NCI-H128 (cell line): ENCODE measurements around the gene MAP6.
"Not testable (repeated sequence)": the region's sequence is repeated elsewhere in the genome, so short reads cannot be mapped to it uniquely, and the experiment has no call there.

Experiments
- DNase-seq: peaks from one replicate; lab custom pipeline; 2025; ENCODE audit not compliant: unreplicated experiment; lab: John Stamatoyannopoulos, UW

MAP6 gene

GRCh38 chr11:75593286-75593915, 75.4 kb downstream of the MAP6 start:
- no peak for DNase-seq

GRCh38 chr11:75592715-75593114, 76.1 kb downstream of the MAP6 start:
- peak; percentile 28 for DNase-seq

GRCh38 chr11:75591966-75592365, 76.9 kb downstream of the MAP6 start:
- DNase-seq: no peak

DNA sequence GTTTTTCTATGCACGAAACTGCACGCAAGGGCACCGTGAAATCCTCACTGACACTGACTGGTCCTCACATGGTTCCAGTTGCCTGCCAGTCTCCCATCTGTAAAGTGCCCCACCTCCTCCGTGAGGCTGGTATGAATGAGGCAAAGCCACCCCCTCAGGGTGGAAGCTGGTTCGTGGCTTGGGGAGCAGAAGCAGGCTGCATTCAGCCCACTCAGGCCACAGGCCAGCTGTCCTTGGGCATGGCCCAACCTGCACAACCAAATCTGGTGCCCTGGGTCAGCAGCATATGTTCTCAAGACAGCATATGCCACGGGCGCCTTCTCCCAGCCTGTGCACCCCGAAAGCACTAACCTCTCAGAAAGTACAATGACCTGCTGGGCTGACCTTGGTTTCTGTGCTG, 77.5 kb downstream of the MAP6 start:
- DNase-seq: no peak

DNA sequence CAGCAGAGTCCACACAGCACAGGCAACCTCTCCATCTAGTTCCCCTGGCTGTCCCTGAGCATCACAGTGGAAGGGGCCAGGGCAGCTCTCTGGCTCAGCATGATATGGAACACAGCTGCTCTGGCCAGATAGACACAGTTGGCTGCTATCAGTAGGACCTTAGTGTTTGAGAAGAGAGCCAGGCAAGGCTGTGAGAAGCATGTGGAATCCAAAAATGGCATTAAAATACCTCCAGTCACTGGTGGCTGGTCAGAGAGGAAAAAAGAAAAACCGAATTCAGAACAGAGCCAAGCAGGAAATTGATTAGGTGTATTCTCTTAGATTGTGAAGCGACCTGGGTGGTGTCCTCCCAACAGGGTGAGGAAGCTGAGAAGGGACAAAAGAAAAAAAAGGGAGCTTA, 78.9 kb downstream of the MAP6 start:
- no peak for DNase-seq

DNA sequence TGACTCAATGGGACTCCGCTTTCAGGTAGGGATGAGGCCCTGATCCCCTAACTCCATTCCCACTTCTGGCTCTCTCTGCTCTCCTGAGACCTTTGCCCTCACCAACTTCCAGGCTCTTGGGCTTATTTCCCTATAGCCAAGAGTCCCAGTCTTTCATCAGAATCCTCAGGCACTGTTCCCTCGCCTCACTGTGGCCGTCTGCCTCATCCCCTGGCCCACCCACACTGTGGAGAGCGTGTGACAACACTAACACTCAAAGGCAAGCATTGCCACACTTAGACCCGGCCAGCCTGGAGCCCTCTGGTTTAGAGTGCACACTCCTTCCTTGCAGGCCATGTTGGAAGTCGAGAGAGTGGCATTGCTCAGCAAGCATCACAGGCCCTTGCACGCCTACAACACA, 79.8 kb downstream of the MAP6 start:
- no peak for DNase-seq

DNA sequence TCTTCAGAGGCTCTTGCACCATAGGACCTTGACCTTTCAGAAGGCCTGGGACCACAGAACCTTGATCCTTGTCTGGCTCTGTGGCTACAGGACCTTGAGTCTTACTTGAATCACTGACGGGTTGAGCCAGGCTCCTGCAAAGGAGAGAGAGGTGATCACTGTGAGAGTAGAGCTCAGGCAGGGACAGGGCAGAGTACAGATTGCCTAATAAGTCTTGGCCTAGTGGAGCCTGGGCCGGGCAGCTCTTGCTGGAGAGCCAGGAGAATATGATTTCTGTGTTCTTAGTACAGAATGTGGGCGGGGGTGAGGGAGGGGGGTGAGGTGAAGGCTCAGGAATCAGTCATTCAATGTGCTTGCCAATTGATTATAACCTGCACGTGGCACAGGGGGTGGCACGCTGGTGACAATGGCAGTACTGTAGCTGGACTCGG, 80.8 kb downstream of the MAP6 start:
- no peak for DNase-seq

DNA sequence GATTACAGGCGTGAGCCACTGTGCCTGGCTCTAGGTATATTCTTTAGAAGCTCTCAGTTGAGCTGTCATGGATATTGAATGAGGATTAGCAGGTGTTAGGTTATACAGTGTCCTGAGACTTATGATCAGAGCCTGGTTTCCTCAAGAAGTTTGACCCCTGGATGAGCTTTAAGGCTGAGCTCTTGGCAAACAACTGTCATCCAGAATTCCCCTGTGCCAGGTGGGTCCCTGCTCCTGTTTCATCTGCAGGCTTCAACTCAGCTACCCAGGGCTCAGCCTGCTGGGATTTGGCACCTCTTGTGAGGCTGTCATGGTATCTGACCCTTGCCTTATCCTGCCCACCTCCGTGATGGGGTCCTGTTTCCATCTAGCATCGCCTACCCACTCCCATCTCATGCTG, 82.4 kb downstream of the MAP6 start:
- no peak for DNase-seq

- no peak for DNase-seq
Measured at GRCh38 chr11:75585293-75585670, 83.6 kb downstream of the MAP6 start.

GRCh38 chr11:75584659-75585292, 84.1 kb downstream of the MAP6 start:
- DNase-seq: not testable (repeated sequence)

DNA sequence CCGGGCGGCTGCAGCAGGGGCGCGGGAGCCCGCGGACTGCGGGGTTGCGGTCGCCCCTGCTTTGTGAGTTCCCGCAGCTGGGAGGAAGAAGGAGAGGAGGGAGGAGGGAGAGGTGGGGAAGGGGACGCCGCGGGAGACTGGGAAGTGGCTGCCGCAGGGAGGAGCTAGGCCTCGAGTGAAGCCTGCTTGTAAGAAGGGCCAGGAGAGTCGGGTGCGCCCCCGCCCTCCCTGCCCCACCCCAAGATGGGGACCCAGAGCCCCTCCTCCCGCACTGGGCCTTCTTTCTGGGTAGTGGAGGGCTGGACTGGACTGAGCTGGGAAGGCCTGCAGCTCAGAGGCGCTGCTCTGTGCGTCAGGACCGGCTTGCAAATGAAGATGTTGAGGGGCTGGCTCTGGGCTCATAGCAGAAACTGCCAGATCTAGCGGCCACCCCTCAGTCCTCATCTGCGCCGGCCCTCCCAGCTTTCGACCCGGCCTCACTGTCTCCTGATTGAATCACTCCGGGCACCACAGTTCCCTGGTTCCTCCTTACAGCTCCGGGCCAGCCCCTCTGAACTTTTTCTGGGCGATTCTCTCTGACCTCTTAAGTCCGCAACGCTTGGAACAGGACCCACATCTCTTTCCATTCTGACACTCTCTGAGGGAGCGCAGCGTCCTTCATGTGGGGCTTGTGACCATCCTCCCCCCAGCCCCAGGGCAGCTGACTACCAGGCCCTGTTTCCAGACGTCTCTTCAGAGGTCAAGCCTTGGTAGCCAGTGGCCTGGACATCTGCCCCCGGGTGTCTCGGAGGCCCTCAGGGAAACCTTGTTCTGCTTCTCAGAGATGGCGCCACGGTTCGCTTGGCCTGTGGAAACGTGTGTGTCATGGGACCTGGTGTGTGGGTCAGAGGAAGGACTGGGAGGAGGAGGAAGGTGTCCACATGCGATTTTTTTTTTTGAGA, 84.8 kb downstream of the MAP6 start:
- peak; percentile 27 for DNase-seq

DNA sequence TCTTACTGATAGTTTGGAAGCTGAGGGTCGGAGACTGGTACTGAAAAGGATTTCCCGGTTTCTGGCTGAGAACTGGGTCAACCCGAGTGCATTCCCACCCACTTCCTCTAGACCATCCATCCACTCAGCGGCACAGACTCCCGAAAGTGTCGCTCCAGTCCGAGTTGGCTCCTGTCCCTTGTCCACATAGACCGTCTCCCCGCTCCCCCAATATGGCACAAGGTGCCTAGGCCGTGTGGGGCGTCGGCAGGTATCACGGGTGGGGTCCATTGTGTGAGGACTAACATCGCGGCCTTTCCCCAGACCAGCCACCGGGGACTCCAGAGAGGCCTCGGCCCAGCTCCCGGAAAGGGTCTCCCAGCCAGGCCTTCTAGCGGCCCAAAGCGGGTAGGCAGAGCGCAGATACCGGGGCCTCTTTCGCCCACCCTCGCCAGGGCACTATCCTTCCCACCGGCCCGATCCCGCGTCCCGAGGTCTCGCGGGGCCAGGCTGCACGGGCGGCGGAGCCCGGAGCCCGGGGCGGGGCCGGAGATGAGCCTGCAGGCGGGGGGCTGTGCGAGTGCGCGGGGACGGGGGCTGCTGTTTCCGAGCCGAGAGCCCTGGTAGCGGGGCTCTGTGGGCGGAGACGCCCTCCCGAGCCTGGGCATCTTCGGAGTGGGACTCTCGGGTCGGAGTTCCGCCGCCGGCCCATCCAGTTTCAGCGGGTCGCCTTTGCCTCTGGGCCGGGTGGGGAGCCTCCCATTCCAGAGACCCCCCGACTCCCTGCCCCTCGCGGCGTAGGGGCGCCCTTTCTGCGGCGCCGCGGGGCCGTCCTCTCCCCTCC, 85.7 kb downstream of the MAP6 start:
- DNase-seq: peak; percentile 60

DNA sequence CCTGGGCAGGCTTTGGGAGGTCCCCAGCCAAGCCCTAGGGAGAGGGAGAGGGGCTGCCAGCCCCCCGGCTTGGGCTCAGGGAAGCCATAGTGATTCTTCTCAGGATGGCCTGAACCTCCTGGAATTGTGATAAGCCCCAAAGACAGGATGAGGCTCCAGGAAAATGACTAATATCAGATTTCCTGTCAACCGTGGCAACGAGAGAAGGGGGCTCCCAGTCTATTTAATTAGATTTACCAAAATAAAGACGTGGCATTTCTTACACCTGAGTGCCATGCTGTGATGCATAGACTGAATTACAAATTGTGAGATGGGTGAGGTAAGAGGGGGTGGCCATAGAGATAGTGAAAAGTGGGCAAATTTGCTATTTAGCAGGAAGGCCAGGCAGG, 86.3 kb downstream of the MAP6 start:
- DNase-seq: no peak

- no peak for DNase-seq
Measured at GRCh38 chr11:75579841-75580240, 89.0 kb downstream of the MAP6 start.

GRCh38 chr11:75578977-75579376, 89.9 kb downstream of the MAP6 start:
- DNase-seq: no peak

GRCh38 chr11:75577207-75577606, 91.6 kb downstream of the MAP6 start:
- DNase-seq: no peak

DNA sequence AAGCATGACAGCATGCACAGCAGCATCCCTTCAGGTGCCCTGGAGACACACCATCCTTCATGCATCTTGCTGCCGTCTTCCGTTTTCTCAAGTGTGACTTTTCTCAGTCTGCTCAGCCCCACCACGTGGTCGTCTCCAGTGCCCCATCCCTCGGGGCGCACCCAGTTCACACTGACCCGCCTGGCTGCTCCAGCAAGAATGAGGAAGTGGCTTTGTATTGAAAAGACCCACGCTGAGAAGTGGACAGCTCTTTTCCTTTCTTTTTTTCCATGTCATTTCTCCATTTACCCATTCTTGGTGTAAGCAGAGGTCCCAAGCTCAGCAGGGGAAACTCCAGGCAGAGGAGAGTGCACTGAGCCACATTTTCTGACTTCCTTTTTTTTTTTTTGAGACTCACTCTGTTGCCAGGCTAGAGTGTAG, 92.3 kb downstream of the MAP6 start:
- no peak for DNase-seq

DNA sequence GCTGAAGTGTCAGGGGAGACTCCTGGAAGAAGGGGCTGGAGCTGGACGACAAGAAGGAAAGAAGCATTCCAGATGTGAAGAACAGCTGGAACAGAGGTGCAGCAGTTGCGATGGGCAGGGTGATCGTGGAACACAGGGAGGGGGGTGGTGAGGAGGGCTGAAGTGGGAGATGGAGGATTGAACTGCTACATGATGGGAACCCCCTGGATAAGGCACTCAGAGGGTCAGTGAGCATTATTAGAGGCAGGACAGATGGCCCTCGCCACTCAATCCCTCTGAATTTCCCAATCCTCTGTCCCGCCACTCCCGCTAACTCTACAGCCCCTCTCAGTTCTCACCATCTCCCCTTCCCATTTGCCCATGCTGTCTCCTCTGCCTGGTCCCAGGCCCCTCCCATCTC, 92.8 kb downstream of the MAP6 start:
- no peak for DNase-seq

DNA sequence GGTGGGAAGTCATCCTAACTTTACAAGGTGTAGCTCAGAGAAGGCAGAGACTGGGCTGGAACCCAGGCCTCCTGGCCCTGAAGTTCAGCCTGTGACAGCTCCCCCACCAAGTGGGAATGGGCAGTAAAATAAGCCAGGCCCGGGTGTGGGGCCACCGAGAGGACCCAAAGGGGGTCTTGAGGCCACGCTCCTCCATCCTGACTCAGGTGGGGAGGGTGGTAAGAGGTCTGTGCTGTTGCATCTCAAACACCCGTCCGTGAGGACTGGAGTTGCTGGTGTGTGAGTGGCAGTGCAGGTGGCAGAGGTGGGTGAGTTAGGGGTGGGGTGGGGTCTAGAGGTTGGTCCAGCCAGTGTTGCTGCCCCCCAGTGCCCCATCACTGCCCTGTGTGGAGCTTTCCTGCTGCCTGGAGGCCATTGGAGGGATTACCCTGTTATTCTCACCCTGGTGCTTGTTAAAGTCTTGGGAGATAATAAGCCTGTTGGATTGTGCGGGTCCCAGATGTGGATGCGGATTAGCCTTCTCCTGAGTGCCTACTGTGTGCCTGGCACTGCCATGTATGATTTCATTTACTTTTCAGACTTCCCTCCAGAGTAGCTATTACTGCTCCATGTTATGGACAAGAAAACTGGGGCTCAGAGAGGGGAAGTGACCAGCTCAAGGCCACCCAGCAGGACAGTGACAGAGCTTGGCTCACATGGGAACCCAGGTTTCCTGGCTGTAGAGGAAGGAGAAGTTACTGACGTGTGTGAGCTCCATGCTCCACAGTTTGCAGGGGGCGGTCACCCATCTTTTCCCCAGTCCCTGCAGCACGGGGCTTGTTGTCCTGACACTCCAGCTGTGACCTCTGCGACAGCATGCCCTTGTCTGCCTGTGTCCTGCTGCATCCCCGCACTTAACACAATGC, 93.9 kb downstream of the MAP6 start:
- DNase-seq: no peak

GRCh38 chr11:75572744-75573143, 96.1 kb downstream of the MAP6 start:
- DNase-seq: no peak
